ENCODE results near the gene CENPV.
A peak's percentile ranks its signal among the peaks of the same experiment; 100 is the strongest.

GRCh38 chr17:16363749-16364536, 10.7 kb upstream of the CENPV start:
- TF ChIP-seq CTCF (IDR thresholded peaks at IDR 0.05; ENCODE audit: low read length) (peak; percentile 96), EZH2phosphoT487 (IDR thresholded peaks at IDR 0.05; ENCODE audit: low read length) (no peak), EZH2 (optimal IDR thresholded peaks at IDR 0.05; ENCODE audit: low read depth, low read length) (no peak)
